HepG2 (cell line): ENCODE results near the gene ARL15. TPM values are rescaled to one million over a fixed set of nuclear protein-coding genes. Genes with fewer than 3 reads are reported as not detected.

Source experiments
- ATAC-seq: fragments of 200-7000 bp; cut with Tn5 transposase; 3 replicates; pipeline ENCODE4 v1.9.1; 2020; ENCODE audit warnings: mild to moderate bottlenecking, moderate library complexity
- BruUV-seq: library from RNA; stranded (reverse); fragments of 400-500 nt; replicated peaks from 2 replicates; lab custom pipeline; 2021; lab: Mats Ljungman, UMichigan
- CTCF ChIA-PET: fragments of 300-600 bp; formaldehyde crosslinking; extraction: SDS; loops from one replicate; lab custom pipeline; 2021; ENCODE audit warnings: low total read pairs, inconsistent platforms, low intra/inter-chr PET ratio; lab: Yijun Ruan, JAX
- POLR2A ChIA-PET: fragments of 350-600 bp; sonication (Branson Sonifier 250); formaldehyde crosslinking; loops from one replicate; lab custom pipeline; 2020; ENCODE audit warnings: antibody characterized with exemption, inconsistent platforms; lab: Yijun Ruan, JAX
- DNase-seq: peaks from one replicate; pipeline ENCODE4 v3.0.0-alpha.2; 2015; ENCODE audit warnings: low spot score
- FAIRE-seq: peaks from 3 replicates; lab custom pipeline; 2011; peaks lifted over from hg19 to GRCh38; lab: Jason Lieb, UNC
- H2AFZ ChIP-seq: one replicate; pipeline ENCODE4 v1.6.1; 2011; ENCODE audit warnings: low read length, inconsistent platforms
- H3K27ac ChIP-seq: fragments of 300-600 bp; 3 replicates; pipeline ENCODE4 v1.8.0; 2011; ENCODE audit warnings: mixed run types, mild to moderate bottlenecking, mixed read lengths, low read length, inconsistent platforms; ENCODE audit not compliant: insufficient read depth; ENCODE audit errors: extremely low read length
- H3K27me3 ChIP-seq, 2 experiments: fragments of 200-600 bp in 1 of 2; 2 replicates in 1 of 2; 3 replicates in 1 of 2; pipeline versions ENCODE4 v1.6.0 to v1.8.0; 2011; ENCODE audit warnings: low read length in 2 of 2, mild to moderate bottlenecking in 2 of 2, moderate library complexity in 2 of 2, inconsistent platforms in 1 of 2; ENCODE audit not compliant: insufficient read depth in 2 of 2, control insufficient read depth in 1 of 2
- H3K36me3 ChIP-seq, 2 experiments: fragments of 200-600 bp in 1 of 2; replicated peaks in 1 of 2; 2 replicates in 1 of 2; 3 replicates in 1 of 2; pipeline versions ENCODE4 v1.5.1 to v1.8.0; 2011; ENCODE audit warnings: low read length in 2 of 2, inconsistent platforms in 1 of 2; ENCODE audit not compliant: insufficient read depth in 2 of 2, control insufficient read depth in 1 of 2
- H3K4me1 ChIP-seq: 2 replicates; pipeline ENCODE4 v1.5.1; 2012; ENCODE audit warnings: low read length, inconsistent platforms; ENCODE audit not compliant: insufficient read depth
- H3K4me2 ChIP-seq: 2 replicates; pipeline ENCODE4 v1.6.0; 2011; ENCODE audit warnings: low read depth, low read length, inconsistent platforms
- H3K4me3 ChIP-seq, 3 experiments: fragments of 200-600 bp in 1 of 3; sonication (generic), shearing (Covaris generic) in 1 of 3; replicated peaks in 1 of 3; 2 replicates each; pipeline ENCODE4 v1.5.1; 2011 to 2016; ENCODE audit warnings: low read length in 3 of 3, inconsistent platforms in 2 of 3, low read depth in 2 of 3, mild to moderate bottlenecking in 2 of 3, control low read depth in 1 of 3, mixed read lengths in 1 of 3; ENCODE audit not compliant: insufficient read depth in 1 of 3
- H3K79me2 ChIP-seq: one replicate; pipeline ENCODE4 v1.6.1; 2011; ENCODE audit warnings: low read length, inconsistent platforms; ENCODE audit not compliant: insufficient read depth
- H3K9ac ChIP-seq: 2 replicates; pipeline ENCODE4 v1.6.0; 2011; ENCODE audit warnings: mild to moderate bottlenecking, low read depth, low read length, inconsistent platforms; ENCODE audit not compliant: insufficient read depth
- H3K9me3 ChIP-seq: 2 replicates; pipeline ENCODE4 v1.5.1; 2012; ENCODE audit warnings: mild to moderate bottlenecking, low read length
- H4K20me1 ChIP-seq: 2 replicates; pipeline ENCODE4 v1.6.0; 2011; ENCODE audit warnings: inconsistent platforms, mild to moderate bottlenecking, low read length, moderate library complexity; ENCODE audit not compliant: insufficient read depth
- GPN1 ChIP-seq: sonication (generic); formaldehyde crosslinking; IDR thresholded peaks from 2 replicates; pipeline ENCODE4 v1.5.1; 2020; ENCODE audit warnings: missing genetic modification reagents, borderline replicate concordance
- HMG20A ChIP-seq: IDR thresholded peaks from 2 replicates; pipeline ENCODE4 v1.6.1; 2016; ENCODE audit warnings: borderline replicate concordance
- POLR2AphosphoS2 ChIP-seq: IDR thresholded peaks from 2 replicates; pipeline ENCODE4 v1.6.1; 2011; ENCODE audit warnings: low read depth, low read length, improper control_type of control experiment
- RERE ChIP-seq: IDR thresholded peaks from 2 replicates; pipeline ENCODE4 v1.6.1; 2016; ENCODE audit warnings: low read depth, missing genetic modification reagents, missing compliant biosample characterization
- RXRB ChIP-seq: IDR thresholded peaks from 2 replicates; pipeline ENCODE4 v1.6.1; 2016; ENCODE audit warnings: borderline replicate concordance, missing genetic modification reagents, missing compliant biosample characterization
- ZBTB44 ChIP-seq: sonication (generic); formaldehyde crosslinking; IDR thresholded peaks from 2 replicates; pipeline ENCODE4 v1.4.0; 2020; ENCODE audit warnings: missing genetic modification reagents
- ZMYM3 ChIP-seq: sonication (generic); formaldehyde crosslinking; IDR thresholded peaks from 2 replicates; pipeline ENCODE4 v1.5.1; 2020; ENCODE audit warnings: mild to moderate bottlenecking, missing genetic modification reagents
- ZNF143 ChIP-seq: sonication (generic); formaldehyde crosslinking; IDR thresholded peaks from 2 replicates; pipeline ENCODE4 v1.4.0; 2020; ENCODE audit warnings: missing genetic modification reagents
- ZNF609 ChIP-seq: sonication (generic); formaldehyde crosslinking; IDR thresholded peaks from 2 replicates; pipeline ENCODE4 v1.4.0; 2020; ENCODE audit warnings: mild to moderate bottlenecking, missing genetic modification reagents, borderline replicate concordance
- ZNF670 ChIP-seq: sonication (generic); formaldehyde crosslinking; IDR thresholded peaks from 2 replicates; pipeline ENCODE4 v1.8.0; 2022; ENCODE audit warnings: mild to moderate bottlenecking, missing genetic modification reagents, borderline replicate concordance
- ZNF703 ChIP-seq: sonication (generic); formaldehyde crosslinking; IDR thresholded peaks from 2 replicates; pipeline ENCODE4 v1.5.1; 2020; ENCODE audit warnings: missing genetic modification reagents, mild to moderate bottlenecking, moderate library complexity, borderline replicate concordance
- ZNF83 ChIP-seq: sonication (generic); formaldehyde crosslinking; IDR thresholded peaks from 2 replicates; pipeline ENCODE4 v1.4.0; 2020; ENCODE audit warnings: missing genetic modification reagents, mild to moderate bottlenecking, borderline replicate concordance
- in situ Hi-C: cut with HindIII; loops from 2 replicates; pipeline ENCODE4 v1.10.0; 2017; ENCODE audit warnings: low pct_unique_long_range_greater_than_20kb; ENCODE audit not compliant: extremely low pct_ligation_motif_present
- intact Hi-C: fragments of 100-400 bp; cut with micrococcal nuclease; formaldehyde crosslinking; loops from one replicate; pipeline ENCODE4 v1.10.0; 2022; ENCODE audit not compliant: unreplicated experiment
- polyA plus RNA-seq, 8 experiments: library from polyadenylated mRNA; depleted of rRNA in 3 of 8; stranded (reverse) in 7 of 8; unstranded in 1 of 8; fragments of >200 nt; fragmentation: Illumina TruSeq in 4 of 8; extraction: Trizol in 4 of 8; gene quantifications; 2 replicates each; pipeline versions ENCODE4 v1.2.1 to v1.2.3, GENCODE V29; 2011 to 2016; ENCODE audit warnings: low read depth in 4 of 8, missing spikeins in 1 of 8, mixed read lengths in 1 of 8; ENCODE audit not compliant: insufficient read depth in 1 of 8
- total RNA-seq, 5 experiments: library from RNA; depleted of rRNA; stranded (reverse); fragments of >200 nt; fragmentation: Illumina TruSeq; extraction: Trizol; gene quantifications; 2 replicates each; pipeline ENCODE4 v1.2.3, GENCODE V29; 2016; ENCODE audit warnings: low read depth in 1 of 5

The ARL15 gene
- total and polyA plus RNA-seq, 2 of the 13 experiments (the other 11 are each of a cell fraction or from before 2014, with no cell fraction given), result 2.5 to 7.7 TPM

- ChIA-PET CTCF (no interaction called here), POLR2A (no interaction called here)
- Histone ChIP-seq H4K20me1 (no peaks in the 10 kb centered on the region), H3K9ac (no peak overlapping the region), H3K4me1 (no peaks in the 10 kb centered on the region), H3K27me3 (no peaks in the 10 kb centered on the region), H3K27ac (no peak overlapping the region), H2AFZ (no peak overlapping the region), H3K4me2 (no peak overlapping the region), H3K36me3 (no peaks in the 10 kb centered on the region), H3K79me2 (no peaks in the 10 kb centered on the region), H3K4me3 (no peak overlapping the region), H3K9me3 (no peaks in the 10 kb centered on the region)
- ATAC-seq, result no peak
- no peak for DNase-seq
- in situ Hi-C loops (no loop called here), intact Hi-C loops (no loop called here)
- no TSS peak for BruUV-seq
- FAIRE-seq, result no peak
- TF ChIP-seq ZNF670 (CRISPR knock-in tag) (no peak), RXRB (no peak), GPN1 (CRISPR knock-in tag) (no peak), ZNF609 (no peak), HMG20A (CRISPR knock-in tag) (no peak), ZBTB44 (no peak), ZNF703 (CRISPR knock-in tag) (no peak), ZNF83 (CRISPR knock-in tag) (no peak), ZNF143 (no peak), ZMYM3 (CRISPR knock-in tag) (no peak), RERE (CRISPR knock-in tag) (no peak), POLR2AphosphoS2 (no peak)
These were observed 122.7 kb downstream of the ARL15 start for GRCh38 chr5:54187694-54188093.
